ENCODE results near the gene CFAP45.
A peak's percentile ranks its signal among the peaks of the same experiment; 100 is the strongest.

The CFAP45 gene

DNA sequence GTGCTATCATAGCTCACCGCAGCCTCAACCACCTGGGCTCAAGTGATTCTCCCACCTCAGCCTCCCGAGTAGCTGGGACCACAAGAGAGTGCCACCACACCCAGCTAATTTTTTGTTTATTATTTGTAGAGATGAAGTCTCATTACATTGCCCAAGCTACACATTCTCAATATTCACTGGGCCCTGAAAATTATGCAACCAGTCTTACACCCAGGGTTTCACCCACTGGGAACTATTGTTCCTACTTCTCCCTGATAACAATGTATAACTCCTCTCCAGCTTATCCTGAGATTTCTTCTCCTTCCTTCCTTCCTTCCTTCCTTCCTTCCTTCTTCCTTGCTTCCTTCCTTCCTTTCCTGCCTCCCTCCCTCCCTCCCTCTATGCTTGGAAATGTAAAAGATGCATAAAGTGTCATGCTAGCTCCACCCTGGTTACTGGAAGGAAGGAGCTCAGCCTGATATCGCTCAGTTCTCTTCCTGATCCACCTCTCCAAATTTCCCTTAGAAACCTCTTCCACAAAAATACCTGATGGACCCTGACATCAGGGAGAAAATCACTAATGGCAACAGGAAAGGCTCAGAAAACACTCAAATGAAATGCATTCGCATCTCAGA, 26.3 kb downstream of the CFAP45 start:
- no peak for DNase-seq (ENCODE audit: low spot score)

DNA sequence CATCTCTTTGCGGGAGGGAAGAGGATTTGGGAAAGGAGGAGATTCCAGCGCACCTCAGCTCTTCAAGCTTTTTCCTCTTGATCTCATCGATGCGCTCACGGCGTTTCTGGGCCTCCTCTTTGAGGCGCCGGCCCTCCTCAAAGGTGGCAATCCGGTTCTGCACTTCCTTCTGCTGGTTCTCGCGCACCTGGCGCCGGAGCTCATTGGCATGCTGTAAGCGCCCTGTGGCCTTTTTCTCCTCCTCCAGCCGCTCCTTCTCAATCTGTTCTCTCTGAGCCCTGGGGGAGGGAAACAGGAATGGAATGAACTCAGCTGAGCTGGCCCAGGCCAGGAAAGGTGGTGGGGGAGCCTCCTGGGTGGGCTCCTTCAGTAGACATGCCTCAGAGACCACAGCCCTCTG, 27.1 kb downstream of the CFAP45 start:
- DNase-seq (ENCODE audit: low spot score), result no peak

DNA sequence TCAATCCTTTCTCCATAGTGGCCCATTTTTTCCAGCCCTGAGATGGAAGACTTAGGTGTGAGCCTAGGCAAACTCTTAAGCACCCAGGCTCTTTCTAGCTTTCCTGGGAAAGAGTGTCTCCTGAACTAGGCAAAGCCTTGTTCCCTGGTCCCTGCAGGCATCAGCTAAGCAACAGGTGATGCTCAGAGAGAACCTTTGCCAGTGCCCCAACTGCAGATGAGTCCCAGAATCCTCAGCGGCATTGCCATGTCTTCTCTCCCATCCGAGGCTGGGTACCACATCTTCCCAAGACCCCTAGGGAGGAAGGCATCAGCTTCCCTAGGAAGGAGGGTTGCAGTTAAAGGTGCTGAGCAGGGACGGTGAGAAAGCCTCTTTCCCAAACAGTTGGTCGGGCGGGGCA, 29.3 kb downstream of the CFAP45 start:
- no peak for DNase-seq (ENCODE audit: low spot score)

DNA sequence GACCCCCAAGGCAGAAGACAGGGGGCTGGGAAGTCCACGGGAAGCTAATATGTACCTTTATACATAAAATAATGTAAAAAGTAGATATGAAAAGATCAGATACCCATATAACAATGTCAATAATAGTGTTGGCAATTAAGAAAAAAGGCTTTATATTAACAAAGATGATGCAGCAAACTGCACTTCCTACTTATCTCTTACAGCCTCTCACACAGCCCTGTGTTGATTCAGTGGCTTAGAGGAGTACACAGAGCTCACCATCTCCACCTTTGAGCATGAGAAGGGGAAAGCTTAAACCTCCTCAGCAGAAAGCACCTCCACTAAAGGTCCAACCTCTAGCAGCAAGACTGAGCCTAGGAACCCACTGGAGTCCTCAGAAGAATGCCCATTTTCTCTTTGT, 30.4 kb downstream of the CFAP45 start:
- no peak for DNase-seq (ENCODE audit: low spot score)

DNA sequence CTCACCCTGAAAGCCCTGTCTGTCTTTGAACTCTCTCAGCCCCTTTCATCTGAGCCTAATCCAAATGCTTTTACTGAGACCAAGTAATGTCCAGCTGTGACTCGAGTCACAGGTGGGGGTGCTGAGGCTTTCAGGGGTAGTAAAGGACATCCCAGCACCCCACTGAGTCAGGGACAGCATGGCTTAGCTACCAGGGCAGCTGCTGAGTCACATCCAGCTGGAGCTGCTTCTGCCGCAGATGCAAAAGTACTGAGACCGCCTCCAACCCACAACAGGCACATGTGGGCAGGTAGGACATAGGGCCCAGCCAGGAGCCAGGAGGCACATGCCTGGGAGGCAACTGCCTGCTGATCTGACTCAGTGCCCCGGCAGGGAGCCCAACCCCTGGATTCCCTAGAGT, 30.8 kb downstream of the CFAP45 start:
- DNase-seq (ENCODE audit: low spot score), result no peak

DNA sequence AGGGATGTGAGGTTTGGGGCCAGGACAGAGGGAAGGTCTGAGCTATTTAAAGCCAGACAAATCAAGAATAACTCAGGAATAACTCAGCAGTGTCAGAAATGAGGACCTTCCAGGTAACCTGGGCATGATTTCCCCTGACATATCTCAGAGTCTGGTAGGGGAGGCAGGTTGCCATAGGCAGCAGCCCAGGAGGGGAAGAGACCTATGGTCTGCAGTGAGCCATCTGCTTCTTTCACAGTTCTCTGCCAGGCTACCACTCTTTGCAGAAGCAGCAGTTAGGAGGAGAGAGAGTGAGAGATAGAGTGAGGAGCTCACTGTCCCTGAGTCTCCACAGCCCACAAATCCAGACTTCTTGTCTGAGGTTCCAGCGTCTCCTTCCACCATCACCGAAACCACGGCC, 31.2 kb downstream of the CFAP45 start:
- no peak for DNase-seq (ENCODE audit: low spot score)

DNA sequence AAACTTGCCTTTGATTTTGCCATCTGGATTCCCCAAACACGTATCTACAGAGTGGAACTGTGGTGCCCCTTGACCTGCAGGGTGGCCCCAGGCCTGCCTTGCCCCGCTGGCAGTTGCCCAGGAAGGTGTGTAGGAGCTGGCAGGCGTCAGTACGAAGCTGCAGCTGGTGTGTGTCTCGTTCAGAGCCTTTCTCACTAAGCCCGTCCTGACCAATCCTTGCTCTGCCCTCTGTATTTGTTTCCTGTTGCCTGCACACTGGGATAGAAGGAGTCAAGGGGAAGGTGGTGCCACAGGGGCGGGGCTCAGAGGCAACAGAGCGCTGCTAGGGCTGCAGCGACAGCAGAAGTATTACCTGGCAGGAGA, 32.3 kb downstream of the CFAP45 start:
- DNase-seq (ENCODE audit: low spot score), result no peak

DNA sequence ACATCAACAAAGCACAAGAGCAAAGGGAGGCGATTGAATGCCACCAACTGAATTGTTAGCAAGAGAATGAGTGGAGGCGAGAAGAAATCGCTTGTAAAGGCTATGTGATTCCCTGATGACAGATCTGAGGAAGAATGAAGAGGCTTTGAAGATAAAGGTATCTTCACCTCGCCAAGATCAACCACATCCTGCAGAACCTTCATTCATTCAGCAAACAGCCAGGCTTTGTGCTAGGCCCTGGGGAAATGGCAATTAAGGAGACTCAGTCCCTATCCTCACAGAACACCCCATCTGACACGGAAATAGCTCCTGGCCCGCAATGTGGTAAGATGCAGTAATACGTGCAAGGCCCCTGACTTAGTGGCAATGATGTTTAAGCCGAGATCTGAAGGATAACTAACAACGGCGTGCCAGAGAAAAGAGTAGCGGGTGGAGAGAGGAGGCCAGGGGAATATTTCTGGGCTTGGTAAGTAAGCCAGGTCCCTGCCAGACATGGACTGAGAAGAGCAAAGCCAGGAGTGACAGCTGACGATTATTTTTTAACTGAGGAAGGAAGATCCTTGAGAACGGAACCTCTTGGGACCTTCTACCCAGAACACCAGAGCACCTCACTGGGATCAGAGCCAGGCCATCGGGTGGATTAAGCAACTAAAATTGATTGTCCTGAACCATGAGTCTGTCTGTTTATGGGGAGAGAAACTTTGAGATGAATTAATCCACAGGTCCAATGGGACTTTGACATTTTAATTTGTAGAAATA, 32.9 kb downstream of the CFAP45 start:
- DNase-seq (ENCODE audit: low spot score), result no peak

DNA sequence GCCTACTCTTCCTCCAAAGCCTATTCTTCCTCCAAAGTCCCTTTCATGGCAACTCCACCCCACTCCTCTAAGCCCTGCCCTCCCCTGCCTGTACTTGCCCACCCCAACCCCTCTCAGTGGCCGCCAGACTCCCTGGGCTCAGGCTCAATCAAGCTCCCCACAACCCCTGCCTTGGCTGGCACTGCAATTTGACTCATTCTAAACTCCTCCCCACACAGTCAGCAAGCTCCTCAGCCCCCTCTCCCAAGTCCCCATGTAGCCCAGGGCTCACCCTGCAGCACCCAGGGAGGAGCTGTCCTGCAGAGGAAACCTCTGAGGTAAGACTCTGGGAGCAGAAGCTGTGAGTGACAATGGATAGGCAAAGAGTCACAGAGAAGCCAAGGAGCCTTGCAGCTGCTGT, 33.9 kb downstream of the CFAP45 start:
- no peak for DNase-seq (ENCODE audit: low spot score)

DNA sequence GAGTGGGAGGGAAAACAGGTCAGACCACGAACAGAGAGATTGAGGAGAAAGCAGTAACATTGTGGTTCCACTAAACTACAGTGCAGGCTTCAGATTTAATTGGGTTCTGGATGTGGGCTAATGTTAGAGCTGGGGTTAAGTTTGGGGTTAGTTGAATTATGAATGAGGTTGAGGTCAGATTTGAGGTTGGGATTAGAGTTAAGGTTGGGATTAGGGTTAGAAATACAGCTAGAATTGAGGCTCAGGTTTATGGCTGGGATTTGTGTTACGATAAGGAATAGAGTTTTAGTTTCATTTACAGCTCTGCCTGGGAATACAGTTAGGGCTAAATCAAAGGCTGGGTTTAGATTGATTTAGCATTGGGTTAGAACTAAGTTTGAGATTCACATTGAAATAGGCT, 35.7 kb downstream of the CFAP45 start:
- DNase-seq (ENCODE audit: low spot score), result no peak

DNA sequence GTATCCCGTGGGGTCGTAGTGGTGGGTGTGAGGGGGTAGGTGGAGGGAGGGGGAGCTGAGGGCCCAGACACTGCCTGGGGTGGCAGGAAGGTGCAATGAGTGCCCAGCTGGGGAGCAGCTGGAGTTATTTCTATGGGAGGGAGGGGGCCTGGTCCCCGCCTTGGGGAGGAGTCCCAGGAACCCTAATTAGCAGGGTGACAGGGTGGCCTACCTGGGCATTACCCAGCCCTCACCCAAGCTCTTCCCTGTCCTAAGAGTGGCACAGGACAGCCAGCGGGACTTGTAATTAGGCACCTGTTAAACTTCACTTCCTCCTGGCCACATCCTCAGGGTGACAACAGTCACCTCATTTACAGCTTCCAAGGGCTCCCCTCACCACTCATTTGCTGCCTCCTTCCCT, 37.4 kb downstream of the CFAP45 start, which contains the start of gene VSIG8:
TSS of gene VSIG8 (minus strand) at position 101 of the 400 bp plus-strand sequence. CDS start 136 bp downstream, outside the sequence.
- DNase-seq (ENCODE audit: low spot score), result no peak

DNA sequence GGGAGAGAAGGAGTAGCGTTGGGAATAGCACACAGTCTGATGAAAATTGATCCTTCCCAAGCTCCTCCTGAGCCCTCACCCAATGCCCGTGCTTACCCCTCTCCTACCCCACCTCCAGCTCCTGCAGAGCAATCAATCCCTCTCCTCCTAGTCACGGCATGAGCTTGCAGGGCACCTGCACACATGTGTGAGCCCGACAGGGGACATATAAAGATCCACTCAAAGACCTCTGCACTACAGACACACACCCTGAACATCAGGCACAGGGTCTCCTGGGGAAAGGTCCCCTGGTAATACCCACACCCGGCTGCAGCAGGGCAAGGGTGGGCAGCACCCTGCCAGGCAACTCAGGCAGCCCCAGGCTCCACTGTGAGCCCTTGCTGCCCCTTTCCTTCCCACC, 37.9 kb downstream of the CFAP45 start:
- no peak for DNase-seq (ENCODE audit: low spot score)

DNA sequence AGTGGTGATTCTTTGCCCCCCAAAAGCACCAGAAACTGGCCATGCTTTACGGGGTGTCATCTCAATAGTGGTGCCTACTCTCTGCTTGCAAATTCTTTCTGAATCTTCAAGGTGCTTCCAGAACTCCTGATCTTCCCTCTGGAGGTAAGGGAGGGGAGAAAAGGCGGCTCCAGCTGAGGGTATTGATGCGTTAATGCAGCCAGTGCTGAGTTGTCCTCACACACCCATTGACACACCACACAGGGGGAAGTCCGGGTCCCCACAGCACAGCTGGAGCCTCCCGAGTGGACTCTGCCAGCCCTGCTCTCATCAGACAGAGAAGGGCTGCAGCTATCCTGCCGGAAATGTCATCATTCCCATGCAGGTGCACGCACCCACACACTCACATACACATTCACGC, 38.7 kb downstream of the CFAP45 start:
- no peak for DNase-seq (ENCODE audit: low spot score)

DNA sequence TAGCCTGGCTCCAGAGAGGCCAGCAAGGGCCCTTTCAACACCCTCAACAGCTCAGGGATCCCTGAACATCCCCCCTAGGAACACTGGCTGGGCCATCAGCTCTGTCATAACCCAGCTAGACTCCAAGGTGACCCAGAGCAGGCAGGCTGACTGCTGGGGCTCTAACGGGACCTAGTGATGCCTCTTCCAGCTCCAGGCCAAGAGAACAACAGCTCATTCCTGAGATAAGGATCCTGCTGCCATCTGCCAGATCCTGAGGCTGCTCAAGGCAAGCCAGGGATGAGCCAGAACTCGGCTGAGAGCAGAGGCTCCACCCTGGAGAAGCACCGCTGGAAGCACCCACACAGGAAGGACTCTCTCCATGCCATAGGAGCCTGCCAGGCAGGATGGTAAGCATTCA, 39.5 kb downstream of the CFAP45 start:
- no peak for DNase-seq (ENCODE audit: low spot score)

DNA sequence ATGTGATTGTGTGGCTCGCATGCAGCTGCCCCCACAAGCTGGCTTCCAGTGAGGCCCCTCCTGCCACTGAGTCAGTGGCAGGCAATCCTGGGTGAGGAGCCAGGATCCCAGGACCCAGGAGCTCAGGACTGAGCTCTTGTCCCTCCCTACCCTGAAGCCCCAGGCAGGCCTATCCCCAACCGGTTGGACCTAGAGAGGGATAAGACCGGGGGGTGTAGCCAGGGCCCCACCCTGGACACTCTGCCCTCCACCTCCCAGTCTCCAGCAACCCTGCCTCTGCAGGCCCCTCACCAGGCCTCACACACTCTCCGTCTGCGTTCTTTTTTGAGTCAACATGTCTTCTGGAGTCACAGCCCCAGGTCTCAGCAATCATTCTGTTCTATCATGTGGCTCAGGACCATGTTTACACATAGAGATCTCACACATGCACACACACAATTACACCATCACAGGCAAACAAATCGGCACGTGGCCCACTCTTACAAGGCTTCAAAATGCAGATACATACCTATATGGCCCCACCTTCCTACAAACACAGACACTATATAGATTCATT, 40.1 kb downstream of the CFAP45 start:
- DNase-seq (ENCODE audit: low spot score), result no peak

DNA sequence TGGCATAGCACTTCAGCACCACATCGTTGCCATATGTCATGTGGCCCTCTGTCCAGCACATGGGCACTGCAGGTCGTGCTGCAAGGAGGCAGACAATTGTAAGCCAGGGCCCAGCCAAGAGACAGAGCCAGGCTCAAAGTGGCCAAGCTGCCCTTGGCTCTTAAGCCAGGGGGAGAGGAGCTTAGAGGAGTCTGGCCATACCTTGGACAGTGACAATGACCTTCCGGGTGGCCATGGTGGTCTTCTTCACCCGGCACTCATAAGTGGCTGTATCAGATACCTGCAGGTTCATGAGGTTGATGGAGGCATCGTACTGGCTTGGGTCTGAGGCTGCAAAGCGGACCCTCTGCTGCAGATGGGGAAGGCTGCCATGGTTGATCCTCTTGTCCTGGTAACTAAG, 42.1 kb downstream of the CFAP45 start:
- no peak for DNase-seq (ENCODE audit: low spot score)

DNA sequence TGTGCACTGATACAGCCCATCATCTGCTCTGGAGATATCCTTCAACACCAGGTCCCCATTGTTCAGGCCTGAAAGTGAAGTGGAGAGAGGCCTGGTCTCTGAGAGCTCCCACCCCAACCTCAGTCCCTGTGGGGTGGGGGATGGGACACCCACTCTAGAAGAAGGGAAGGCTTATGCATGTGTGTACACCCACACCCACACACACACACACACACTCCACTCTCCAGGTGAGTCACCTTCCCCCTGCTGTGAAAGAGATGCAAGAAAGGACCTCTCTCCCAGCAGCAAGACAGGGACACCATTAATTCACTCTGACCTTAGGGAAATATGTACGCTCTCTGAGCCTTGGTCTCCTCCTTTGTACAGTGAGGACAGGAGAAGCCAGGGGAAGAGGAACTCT, 43.4 kb downstream of the CFAP45 start:
- no peak for DNase-seq (ENCODE audit: low spot score)

DNA sequence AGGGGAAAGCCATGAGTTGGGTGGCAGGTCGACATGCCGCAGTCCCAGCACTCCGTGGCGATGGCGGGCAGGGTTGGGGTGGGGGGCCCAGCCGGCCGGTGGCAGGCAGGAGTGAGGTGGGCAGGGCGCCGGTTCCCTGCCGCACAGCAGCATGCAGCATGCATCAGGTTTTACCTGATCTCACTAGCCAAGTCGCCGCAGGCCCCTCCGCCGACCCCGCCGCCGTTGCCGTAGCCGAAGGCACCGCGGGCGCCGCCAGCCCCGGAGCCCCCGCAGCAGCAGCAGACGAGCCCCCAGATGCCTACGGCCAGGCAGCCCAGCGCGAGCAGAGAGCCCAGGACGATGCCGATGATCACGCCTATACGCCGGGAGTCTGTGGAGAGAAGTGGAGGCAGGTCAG, 44.3 kb downstream of the CFAP45 start:
- no peak for DNase-seq (ENCODE audit: low spot score)

DNA sequence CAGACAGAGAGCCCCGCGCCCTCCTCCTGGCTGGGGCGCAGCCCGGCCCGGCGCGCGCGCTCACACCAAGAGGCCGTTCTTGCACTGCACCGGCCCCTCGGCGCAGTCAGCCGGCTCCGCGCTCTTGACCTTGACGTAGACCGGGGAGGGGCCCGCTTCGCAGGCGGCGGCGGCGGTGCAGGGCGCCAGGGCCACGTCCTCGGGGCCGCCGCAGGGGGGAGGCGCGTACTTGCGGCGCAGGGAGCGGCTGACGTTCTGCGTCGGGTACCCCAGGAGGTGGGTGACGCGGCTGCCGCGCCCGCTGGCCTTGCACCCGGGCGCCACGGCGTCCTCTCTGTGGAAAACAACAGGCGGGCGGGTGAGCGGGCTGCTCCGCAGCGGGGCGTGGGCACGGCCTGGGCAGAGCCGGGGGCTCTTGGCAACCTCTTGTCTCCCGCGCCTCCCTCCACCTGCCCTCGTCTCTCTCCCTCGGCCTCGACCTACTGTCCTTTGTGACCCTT, 45.2 kb downstream of the CFAP45 start:
- peak; percentile 54 for DNase-seq (ENCODE audit: low spot score)

DNA sequence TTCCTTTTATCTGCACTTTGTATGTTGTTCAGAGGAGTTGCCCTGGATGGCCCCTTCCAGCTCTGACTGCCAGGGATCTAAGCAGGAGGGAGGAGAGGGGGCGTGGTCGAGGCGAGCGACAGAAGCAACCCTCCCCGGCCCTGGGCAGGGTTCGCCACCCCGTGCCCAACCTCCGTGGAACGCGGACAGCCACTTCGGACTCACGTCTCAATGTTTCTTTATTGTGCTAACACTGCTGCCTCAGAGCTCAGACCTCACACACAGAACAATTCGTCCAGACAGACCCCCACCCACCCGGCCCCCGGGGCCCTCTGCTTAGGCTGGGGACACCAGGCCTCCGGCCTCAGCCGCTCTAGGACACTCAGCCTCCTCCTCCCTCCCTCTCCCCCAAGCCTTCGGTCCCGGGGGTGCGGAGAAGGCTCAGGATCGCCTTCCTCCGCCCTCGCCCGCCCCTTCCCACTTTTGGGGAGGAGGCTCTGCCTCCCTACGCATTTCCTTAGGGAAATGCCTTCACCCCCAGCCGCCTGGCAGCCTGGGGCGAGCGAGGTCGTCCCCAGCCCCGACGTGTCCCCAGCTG, 45.8 kb downstream of the CFAP45 start:
- DNase-seq (ENCODE audit: low spot score), result peak; percentile 58

DNA sequence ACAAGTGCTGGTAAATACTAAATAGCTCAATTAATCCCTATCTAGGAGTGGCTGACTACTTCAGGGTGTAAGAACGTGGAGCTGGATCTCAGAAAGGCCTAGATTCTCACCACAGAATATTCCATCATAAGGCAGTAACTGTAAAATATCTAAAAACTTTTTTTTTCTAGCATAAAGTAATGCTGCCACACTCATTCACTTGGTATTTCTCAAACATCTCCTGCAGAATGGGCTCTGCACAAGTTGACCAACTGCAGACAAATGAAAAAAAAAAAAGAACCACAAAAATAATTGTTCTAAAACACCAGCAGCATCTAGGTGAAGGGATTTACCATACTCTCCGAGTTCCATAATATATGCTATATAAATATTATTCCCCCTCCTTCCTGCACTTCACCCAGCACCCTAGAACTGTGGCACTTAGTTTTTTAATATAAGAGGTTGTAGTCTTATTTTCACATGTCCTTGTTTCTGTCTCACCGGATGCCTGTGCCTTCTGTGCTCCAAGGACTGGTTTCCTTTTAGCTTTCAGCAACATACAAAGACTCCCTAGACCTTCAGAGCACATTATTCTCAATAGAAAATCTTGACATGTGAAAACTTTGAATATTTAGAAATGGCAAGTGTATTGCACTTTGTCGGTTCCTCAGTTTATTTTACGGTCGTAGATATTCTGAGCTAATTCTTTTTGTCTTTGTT, 46.4 kb downstream of the CFAP45 start:
- DNase-seq (ENCODE audit: low spot score), result no peak

DNA sequence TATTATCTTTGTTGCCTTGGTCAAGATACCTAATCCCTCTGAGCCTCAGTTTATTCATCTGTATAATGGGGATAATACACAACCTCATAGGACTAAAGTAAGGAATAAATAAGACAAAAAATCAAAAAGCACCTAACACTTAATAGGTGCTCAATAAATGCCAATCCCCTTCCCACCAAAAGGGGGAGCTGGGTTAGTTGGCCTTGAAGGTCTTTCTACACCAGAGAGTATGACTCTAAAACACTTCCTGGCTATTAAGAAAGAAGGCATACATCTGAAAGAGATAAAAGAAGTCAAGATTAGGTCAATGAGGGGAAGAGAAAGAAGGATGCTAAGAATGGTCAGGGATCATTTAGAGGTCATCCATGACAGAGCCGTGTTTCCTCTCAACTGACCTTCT, 48.6 kb downstream of the CFAP45 start:
- DNase-seq (ENCODE audit: low spot score), result no peak
